OCI-LY1 (cell line): ENCODE data around the gene PXDC1.

Experiments used
- CTCF ChIP-seq: fragments of 200-600 bp; sonication (generic), shearing (Covaris generic); IDR thresholded peaks from 2 replicates; pipeline ENCODE4 v1.5.1; 2017; ENCODE audit warnings: mild to moderate bottlenecking, antibody characterized with exemption, low read length, moderate library complexity, mixed read lengths
- EZH2 ChIP-seq: fragments of 200-600 bp; sonication (generic), shearing (Covaris generic); IDR thresholded peaks from 2 replicates; pipeline ENCODE4 v1.8.0; 2017; ENCODE audit warnings: borderline replicate concordance, mixed run types, mild to moderate bottlenecking, antibody characterized with exemption, low read length, moderate library complexity, mixed read lengths

- TF ChIP-seq CTCF: no peak
- no peak for TF ChIP-seq EZH2
These were observed 68.2 kb downstream of the PXDC1 start for GRCh38 chr6:3683331-3683730.
